Eye (tissue), 1 donor: Measurements from ENCODE around the gene AFF3.
A peak's percentile ranks its signal among the peaks of the same experiment; 100 is the strongest.

Source experiments
- DNase-seq: peaks from one replicate; pipeline ENCODE4 v3.0.0-alpha.2; 2015

Gene AFF3

DNA sequence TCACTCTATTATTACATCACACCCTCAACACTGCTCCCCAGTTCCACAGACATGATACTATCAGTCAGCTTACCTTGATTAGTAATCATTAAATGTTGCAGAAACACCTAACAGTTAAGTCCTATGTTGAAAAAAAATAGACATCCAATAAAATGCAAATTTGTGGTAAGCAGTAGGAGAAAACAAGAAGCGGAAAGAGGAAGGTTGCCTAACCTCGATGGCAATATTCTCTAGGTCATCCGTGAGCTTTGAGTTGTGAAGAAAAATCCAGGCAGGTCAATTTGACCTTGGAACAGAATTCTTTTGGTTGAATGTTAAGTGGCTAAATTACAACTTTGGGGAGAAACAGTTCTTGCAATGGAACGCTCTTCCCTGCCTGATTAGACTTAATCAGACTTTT, 264.4 kb downstream of the AFF3 start:
- no peak for DNase-seq

DNA sequence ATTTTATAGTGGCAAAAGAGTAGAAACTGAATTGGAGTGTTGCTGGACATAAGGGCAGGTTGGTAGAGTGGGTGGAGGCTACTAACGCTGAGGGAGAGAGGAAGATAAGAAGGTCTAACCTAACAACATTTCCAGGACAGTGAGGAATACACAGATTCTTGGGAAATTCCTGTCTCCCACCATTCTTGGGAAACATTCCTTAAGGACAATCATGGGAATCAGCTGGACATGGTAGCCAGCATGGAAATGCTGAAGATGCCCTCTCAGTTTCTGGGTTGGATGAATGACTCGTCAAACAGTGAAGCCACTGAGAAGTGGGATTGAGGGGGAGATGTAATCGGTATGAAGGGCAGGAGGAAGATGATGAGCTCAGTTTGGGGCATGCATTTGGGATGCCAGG, 265.4 kb downstream of the AFF3 start:
- no peak for DNase-seq

- no peak for DNase-seq
These were observed 266.7 kb downstream of the AFF3 start for GRCh38 chr2:99875627-99876201.

DNA sequence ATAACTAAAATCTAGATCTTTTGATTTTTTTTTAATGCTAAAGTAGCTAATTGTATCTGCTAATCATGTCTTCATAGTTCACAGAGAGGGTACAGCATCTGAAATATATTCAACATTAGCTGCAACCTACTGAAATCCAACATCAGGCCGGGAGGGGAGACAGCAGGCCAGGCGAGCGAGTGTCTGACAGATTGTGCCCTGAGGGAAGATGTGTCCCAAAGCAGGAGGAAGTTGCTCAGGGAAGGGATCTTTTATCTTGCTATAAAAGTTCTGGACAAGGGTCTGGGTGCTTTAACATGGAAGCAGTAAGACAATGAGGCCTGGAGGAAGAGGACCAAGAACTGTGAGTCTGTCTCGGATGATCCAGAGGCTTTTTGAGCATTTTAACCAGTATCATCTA, 274.1 kb downstream of the AFF3 start:
- DNase-seq, result peak; percentile 51

GRCh38 chr2:99867770-99868169, 274.6 kb downstream of the AFF3 start:
- peak; percentile 79 for DNase-seq

DNA sequence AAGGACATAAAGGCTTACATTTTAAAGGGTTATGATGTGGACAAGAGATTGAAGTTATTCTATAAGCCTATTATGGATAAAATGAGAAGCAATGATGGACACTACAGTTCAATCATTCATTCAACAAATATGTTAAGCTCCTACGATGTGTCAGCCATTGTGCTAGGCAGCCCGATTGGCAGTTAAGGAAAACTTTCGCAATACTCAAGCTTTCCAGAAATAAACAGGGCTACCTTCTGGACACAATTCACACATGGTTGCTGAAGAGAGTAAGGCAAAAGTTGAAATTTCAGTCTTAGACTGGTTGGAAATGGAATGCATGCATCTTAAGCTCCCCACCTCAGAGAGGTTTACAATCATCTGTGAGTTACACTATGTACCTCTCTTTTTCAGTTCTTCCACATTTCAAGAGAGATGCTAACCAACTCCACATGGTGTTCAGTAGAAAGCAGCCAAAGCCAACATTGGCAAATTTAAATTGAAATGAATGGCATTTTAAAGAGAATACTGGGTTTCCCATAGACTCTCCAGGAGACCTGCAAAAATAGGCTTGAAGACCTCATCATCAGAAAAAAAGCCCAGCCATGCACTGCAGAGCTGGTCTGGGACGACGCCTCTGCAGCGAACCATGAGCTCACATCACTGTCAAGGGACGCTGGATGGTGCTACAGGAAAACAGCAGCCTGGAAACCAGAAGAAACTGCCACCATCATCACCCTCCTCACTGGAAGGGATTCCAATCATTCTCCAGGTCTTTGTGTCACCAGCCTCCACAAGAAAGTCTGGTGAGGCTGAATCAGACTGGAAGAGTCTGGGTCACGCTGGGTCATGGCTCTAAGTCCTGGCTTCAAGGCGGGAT, 276.3 kb downstream of the AFF3 start:
- DNase-seq, result no peak

GRCh38 chr2:99864561-99865553, 277.5 kb downstream of the AFF3 start:
- DNase-seq, result no peak

DNA sequence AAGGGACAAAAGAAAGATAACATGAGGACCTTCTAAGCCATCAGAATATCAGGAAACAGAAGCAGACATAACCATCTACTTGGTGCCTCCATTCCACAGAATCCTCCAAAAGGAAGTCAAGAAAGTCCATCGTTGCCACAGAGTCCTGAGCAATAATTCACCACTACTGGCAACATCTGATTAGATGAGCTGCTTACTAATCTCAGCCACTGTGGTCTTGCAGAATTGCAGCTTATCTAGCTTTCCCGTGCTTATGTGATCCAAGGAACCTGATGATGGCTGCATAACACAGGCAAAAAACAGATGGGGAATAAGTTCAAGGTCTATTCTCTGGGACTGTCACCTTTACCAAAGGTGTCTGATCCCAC, 278.5 kb downstream of the AFF3 start:
- no peak for DNase-seq

GRCh38 chr2:99863236-99863902, 279.0 kb downstream of the AFF3 start:
- no peak for DNase-seq

DNA sequence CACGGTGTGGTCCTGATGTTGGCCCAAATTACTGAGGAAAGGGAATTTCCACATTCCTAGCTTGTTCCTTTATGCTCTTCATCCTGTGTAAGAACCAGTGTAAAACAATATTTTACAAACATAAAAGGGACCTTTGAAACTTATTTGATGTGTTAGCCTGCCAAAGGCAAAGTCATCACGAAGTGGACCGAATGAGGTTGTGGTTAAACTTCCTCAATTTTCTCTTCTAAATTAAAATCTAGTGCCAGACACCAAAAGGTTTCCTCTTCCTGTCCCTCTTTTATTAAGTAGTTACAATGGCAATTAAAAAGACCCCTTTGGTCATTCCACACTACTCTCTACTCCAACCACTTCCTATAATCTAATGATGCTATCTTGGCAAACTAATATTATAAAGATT, 279.8 kb downstream of the AFF3 start:
- DNase-seq, result no peak

GRCh38 chr2:99861376-99861760, 281.0 kb downstream of the AFF3 start:
- DNase-seq, result no peak

- no peak for DNase-seq
These were observed 281.5 kb downstream of the AFF3 start for GRCh38 chr2:99860720-99861375.

DNA sequence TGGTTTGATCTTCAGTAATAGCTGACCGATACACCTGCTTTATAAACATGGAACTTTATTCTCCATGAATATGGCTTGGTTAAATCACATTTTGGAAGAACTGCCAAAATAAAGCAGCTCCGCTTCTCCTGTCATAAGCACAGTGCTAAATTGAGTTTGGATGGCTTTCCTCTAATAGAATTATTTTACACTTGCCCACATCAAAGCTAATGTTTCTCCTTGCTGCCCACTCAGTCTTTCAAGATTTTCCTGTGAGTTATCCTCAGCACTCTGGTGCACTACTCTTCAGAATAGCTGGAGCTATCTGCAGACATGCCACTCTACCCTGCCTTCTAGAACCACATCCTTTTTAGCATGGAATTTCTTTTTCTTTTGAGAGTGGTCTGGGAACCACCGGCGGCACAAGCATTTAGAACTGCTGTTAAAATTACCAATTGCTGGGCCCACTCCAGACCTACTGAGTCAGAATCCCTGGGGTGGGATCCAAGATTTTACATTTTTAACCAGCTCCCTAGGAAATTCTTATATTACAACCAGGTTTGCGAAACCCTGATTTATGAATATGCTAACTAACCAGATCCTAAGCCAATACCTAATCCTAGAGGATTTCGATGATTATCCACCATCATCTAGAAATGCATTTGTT, 283.3 kb downstream of the AFF3 start:
- no peak for DNase-seq

DNA sequence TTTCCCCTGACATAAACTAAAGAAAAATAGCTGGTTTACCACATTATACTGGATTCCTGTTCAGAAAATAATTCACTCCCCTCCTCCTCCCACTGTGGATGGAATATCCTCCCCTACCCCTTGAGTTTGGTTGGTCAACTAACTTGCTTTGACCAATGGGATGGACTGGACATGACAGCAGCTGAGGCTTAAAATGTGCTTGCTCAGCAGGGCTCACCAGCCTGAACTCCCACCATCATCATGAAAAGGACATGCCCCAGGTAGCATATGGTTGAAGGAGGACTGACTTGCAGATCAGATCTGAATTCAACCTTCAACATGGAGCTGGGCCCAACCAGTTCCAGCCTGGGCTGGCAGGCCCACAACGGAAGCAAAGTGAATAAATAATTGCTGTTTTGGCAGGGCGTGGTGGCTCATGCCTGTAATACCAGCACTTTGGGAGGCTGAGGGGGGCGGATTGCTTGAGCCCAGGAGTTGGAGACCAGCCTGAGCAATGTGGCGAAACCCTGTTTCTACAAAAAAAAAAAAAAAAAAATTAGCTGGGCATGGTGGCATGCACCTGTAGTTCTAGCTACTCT, 284.4 kb downstream of the AFF3 start:
- no peak for DNase-seq

GRCh38 chr2:99857372-99857771, 285.0 kb downstream of the AFF3 start:
- no peak for DNase-seq

DNA sequence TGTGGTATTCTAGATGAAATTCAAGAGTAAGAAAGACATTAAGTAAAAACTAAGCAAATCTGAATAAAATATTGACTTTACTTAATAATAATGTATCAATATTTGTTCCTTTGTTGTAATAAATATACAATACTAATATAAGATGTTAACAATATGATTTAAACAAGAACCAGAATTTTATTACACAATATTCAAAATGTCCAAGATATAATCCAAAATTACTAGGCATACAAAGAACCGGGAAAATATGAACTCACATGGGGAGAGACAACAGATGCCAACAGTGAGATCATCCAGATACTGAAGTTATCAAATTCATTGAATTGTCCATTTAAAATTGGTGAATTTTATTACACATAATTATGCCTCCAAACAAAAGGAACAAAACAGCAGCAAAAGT, 286.3 kb downstream of the AFF3 start:
- DNase-seq, result no peak

DNA sequence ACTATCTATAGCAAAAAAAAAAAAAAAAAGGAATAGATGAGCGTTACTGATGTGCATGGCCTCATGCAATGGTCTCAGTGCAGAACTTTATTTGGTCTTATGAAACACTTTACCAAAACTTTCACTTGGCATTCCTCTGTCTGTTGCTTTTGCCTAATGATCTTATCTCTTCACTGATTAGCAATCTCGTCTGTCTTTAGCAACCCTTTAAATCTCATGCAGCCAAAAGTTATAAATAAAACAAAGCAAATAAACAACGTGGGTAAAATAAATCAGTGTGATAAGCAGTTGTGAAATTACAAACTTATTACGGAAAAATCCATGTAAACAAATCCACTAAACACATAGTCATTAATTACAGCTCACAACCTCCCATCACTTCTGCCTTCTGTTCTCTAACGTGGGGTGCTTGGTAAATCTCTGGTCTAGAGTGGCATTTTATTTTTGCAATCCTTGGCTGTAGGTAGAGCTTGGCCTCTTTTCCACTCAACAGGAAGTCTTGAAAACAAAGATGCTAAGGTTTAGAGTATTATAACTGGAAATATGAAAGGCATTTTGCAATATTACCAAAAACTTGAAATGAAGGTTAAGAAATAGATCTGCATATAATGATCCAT, 288.0 kb downstream of the AFF3 start:
- no peak for DNase-seq

- DNase-seq, result no peak
These were observed 289.4 kb downstream of the AFF3 start for GRCh38 chr2:99852956-99853355.

DNA sequence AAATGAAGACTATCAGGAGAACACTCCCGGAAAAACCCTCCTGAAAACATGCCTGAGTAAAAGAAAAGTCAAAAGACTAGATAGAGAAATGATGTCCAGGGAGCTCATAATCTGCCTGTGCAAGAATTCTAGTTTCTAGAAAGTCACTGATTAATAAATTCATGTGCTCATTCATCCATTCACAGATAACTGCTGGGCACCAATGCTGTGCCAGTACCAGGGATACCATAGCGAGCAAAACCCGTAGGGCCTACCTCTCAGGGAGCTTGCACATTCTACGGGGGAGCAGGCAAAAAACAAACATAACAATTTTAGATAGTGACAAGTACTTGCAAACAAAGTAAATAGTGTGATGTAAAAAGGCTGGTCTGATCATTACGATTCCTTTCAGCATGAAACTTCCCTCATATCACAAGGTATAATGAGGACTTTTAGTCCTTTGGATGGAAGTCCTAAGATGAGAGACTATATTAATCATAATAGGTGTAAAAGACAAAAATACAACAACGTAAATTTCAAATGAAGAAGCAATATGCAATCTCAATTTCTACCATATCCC, 289.9 kb downstream of the AFF3 start:
- DNase-seq, result no peak

DNA sequence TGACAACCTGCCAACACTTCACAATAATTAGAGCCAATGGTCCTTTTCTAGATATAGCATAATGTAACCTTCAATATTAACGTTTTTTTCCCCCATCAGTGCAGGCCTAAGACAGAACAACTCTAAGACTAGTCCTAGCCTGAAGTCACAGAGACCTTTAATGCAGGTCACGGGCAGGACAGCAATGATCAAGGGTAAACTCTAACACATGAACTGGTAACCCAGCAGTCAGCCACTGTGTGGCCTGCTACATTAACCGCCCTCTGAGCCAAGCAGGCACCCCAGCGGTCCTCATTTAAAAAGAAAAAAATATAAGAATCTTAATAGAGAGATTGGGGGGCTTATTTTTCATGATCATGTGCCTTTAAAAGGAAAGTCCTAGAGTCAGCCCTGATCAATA, 290.6 kb downstream of the AFF3 start:
- no peak for DNase-seq

- DNase-seq, result no peak
These were observed 291.3 kb downstream of the AFF3 start for GRCh38 chr2:99851089-99851488.
